Measurements from ENCODE around the gene VWCE.

The VWCE gene

GRCh38 chr11:61295596-61295926 is 445 bp upstream of the VWCE start:
- H3K27ac ChIP-seq = no peak overlapping the region
- TF ChIP-seq CTCF (IDR thresholded peaks at IDR 0.05) (no peak), ZFX (IDR thresholded peaks at IDR 0.05; ENCODE audit: borderline replicate concordance) (no peak)

- no peak for TF ChIP-seq ZFX (IDR thresholded peaks at IDR 0.05; ENCODE audit: borderline replicate concordance)
- no peak for TF ChIP-seq CTCF (IDR thresholded peaks at IDR 0.05)
Measured at GRCh38 chr11:61293867-61294716, 1.0 kb downstream of the VWCE start.

GRCh38 chr11:61292356-61292755 is 2.8 kb downstream of the VWCE start:
- H3K27ac ChIP-seq = no peak overlapping the region
- no peak for TF ChIP-seq ZFX (IDR thresholded peaks at IDR 0.05; ENCODE audit: borderline replicate concordance)
- no peak for TF ChIP-seq CTCF (IDR thresholded peaks at IDR 0.05)

More at GRCh38 chr11:61293867-61294716, 1.0 kb downstream of the VWCE start:
- H3K27ac ChIP-seq = no peak overlapping the region

- TF ChIP-seq CTCF (IDR thresholded peaks at IDR 0.05) (peak; percentile 30; the same call in 1 of the 2 replicates), ZFX (IDR thresholded peaks at IDR 0.05; ENCODE audit: borderline replicate concordance) (no peak)
- no peak overlapping the region for H3K27ac ChIP-seq
Measured at GRCh38 chr11:61290905-61291690, 4.0 kb downstream of the VWCE start.

GRCh38 chr11:61287338-61287977 is 7.7 kb downstream of the VWCE start:
- no peak overlapping the region for H3K27ac ChIP-seq
- TF ChIP-seq ZFX (IDR thresholded peaks at IDR 0.05; ENCODE audit: borderline replicate concordance) = no peak

- TF ChIP-seq ZFX (IDR thresholded peaks at IDR 0.05; ENCODE audit: borderline replicate concordance) (no peak), CTCF (IDR thresholded peaks at IDR 0.05) (no peak)
- H3K27ac ChIP-seq = no peak overlapping the region
Measured at GRCh38 chr11:61283613-61284012, 11.5 kb downstream of the VWCE start.

GRCh38 chr11:61281581-61282250 is 13.4 kb downstream of the VWCE start:
- TF ChIP-seq CTCF (IDR thresholded peaks at IDR 0.05) = no peak

More at GRCh38 chr11:61281581-61282250, 13.4 kb downstream of the VWCE start:
- no peak overlapping the region for H3K27ac ChIP-seq
